ENCODE results near the gene EIF3D. TPM values are rescaled to one million over a fixed set of nuclear protein-coding genes. Genes with fewer than 3 reads are reported as not detected.

Gene EIF3D
- total RNA-seq, 1 experiment from 2014 or later = 237 TPM

DNA sequence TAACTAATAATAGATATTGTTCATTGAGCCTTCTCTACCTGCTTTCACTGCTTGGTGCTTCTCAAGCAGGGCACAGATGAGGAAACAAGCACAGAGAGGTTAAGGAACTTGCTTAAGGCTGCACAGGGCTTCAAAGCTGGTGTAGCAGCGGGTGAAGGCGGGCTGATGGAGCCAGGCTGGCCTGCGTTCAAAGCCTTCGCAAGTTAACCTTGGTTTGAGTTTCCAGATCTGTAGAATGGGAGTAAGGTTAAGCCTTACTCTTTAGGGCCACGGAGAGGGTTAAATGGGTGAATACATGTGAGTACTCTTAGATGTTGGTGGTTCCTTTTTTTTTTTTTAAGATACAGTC is 36.2 kb upstream of the EIF3D start (continued):
- TF ChIP-seq, protein P1, sequence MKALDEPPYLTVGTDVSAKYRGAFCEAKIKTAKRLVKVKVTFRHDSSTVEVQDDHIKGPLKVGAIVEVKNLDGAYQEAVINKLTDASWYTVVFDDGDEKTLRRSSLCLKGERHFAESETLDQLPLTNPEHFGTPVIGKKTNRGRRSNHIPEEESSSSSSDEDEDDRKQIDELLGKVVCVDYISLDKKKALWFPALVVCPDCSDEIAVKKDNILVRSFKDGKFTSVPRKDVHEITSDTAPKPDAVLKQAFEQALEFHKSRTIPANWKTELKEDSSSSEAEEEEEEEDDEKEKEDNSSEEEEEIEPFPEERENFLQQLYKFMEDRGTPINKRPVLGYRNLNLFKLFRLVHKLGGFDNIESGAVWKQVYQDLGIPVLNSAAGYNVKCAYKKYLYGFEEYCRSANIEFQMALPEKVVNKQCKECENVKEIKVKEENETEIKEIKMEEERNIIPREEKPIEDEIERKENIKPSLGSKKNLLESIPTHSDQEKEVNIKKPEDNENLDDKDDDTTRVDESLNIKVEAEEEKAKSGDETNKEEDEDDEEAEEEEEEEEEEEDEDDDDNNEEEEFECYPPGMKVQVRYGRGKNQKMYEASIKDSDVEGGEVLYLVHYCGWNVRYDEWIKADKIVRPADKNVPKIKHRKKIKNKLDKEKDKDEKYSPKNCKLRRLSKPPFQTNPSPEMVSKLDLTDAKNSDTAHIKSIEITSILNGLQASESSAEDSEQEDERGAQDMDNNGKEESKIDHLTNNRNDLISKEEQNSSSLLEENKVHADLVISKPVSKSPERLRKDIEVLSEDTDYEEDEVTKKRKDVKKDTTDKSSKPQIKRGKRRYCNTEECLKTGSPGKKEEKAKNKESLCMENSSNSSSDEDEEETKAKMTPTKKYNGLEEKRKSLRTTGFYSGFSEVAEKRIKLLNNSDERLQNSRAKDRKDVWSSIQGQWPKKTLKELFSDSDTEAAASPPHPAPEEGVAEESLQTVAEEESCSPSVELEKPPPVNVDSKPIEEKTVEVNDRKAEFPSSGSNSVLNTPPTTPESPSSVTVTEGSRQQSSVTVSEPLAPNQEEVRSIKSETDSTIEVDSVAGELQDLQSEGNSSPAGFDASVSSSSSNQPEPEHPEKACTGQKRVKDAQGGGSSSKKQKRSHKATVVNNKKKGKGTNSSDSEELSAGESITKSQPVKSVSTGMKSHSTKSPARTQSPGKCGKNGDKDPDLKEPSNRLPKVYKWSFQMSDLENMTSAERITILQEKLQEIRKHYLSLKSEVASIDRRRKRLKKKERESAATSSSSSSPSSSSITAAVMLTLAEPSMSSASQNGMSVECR (CRISPR knock-in tag; IDR thresholded peaks at IDR 0.05; ENCODE audit: borderline replicate concordance) = no peak
- TF ChIP-seq ZNF671 (CRISPR knock-in tag; IDR thresholded peaks at IDR 0.05) (no peak), JAZF1 (CRISPR knock-in tag; IDR thresholded peaks at IDR 0.05) (no peak)
- TF ChIP-seq, protein P2, sequence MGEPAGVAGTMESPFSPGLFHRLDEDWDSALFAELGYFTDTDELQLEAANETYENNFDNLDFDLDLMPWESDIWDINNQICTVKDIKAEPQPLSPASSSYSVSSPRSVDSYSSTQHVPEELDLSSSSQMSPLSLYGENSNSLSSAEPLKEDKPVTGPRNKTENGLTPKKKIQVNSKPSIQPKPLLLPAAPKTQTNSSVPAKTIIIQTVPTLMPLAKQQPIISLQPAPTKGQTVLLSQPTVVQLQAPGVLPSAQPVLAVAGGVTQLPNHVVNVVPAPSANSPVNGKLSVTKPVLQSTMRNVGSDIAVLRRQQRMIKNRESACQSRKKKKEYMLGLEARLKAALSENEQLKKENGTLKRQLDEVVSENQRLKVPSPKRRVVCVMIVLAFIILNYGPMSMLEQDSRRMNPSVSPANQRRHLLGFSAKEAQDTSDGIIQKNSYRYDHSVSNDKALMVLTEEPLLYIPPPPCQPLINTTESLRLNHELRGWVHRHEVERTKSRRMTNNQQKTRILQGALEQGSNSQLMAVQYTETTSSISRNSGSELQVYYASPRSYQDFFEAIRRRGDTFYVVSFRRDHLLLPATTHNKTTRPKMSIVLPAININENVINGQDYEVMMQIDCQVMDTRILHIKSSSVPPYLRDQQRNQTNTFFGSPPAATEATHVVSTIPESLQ (CRISPR knock-in tag; IDR thresholded peaks at IDR 0.05) = no peak
- TF ChIP-seq, protein P3, sequence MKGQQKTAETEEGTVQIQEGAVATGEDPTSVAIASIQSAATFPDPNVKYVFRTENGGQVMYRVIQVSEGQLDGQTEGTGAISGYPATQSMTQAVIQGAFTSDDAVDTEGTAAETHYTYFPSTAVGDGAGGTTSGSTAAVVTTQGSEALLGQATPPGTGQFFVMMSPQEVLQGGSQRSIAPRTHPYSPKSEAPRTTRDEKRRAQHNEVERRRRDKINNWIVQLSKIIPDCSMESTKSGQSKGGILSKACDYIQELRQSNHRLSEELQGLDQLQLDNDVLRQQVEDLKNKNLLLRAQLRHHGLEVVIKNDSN (CRISPR knock-in tag; IDR thresholded peaks at IDR 0.05) = no peak
- TF ChIP-seq, protein P4, sequence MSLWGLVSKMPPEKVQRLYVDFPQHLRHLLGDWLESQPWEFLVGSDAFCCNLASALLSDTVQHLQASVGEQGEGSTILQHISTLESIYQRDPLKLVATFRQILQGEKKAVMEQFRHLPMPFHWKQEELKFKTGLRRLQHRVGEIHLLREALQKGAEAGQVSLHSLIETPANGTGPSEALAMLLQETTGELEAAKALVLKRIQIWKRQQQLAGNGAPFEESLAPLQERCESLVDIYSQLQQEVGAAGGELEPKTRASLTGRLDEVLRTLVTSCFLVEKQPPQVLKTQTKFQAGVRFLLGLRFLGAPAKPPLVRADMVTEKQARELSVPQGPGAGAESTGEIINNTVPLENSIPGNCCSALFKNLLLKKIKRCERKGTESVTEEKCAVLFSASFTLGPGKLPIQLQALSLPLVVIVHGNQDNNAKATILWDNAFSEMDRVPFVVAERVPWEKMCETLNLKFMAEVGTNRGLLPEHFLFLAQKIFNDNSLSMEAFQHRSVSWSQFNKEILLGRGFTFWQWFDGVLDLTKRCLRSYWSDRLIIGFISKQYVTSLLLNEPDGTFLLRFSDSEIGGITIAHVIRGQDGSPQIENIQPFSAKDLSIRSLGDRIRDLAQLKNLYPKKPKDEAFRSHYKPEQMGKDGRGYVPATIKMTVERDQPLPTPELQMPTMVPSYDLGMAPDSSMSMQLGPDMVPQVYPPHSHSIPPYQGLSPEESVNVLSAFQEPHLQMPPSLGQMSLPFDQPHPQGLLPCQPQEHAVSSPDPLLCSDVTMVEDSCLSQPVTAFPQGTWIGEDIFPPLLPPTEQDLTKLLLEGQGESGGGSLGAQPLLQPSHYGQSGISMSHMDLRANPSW (CRISPR knock-in tag; conservative IDR thresholded peaks at IDR 0.05; ENCODE audit: low read depth) = no peak

DNA sequence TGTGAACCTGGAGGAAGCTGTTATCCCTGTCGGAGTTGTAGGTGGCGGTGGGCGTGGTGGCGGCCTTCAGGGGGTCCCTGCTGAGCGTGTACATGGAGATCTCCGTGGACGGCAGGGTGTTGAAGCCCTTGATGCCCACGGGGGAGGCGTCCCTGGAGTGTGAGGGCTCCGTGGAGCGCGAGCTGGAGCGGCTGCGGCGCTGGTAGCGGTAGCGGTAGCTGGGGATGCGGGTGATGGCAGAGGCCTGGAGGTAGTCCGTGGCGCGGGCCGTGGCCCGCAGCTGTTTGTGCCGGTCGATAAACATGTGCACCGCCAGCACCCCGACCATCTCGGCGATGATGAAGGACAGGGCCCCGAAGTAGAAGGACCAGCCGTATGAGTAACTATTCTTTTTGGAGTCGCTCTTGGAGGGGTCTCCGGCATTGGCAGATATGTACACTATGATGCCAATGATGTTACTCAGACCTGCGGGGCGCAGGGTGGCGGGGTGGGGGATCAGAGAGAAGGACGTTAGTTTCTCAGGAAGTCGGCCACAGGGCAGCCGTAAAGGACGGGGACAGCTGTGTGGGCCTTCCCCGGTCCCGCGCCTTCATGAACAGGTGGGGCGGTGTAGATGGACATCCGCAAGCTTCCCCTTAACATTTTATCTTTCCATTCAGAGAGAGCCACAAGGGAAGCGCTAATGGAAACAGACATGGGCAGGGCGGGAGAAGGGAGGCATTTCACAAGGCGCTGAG is 35.6 kb upstream of the EIF3D start:
- Mint-ChIP-seq H3K27ac (no peak overlapping the region), H3K9me3 (no peaks in the 10 kb centered on the region), H3K4me3 (no peak overlapping the region), H3K36me3 (no peaks in the 10 kb centered on the region), H3K4me1 (peaks cover 34% of the 10 kb centered on the region), H3K27me3 (ENCODE audit: low read depth) (no peaks in the 10 kb centered on the region)
- ChIA-PET POLR2A (no interaction called here), CTCF (no interaction called here)
- DNase-seq (ENCODE audit: low spot score) (no peak), ATAC-seq (no peak)
- TF ChIP-seq ZNF671 (CRISPR knock-in tag; IDR thresholded peaks at IDR 0.05) (no peak), ATF1 (CRISPR knock-in tag; IDR thresholded peaks at IDR 0.05) (no peak), SMAD3 (CRISPR knock-in tag; IDR thresholded peaks at IDR 0.05; ENCODE audit: borderline replicate concordance) (no peak), CBFB (CRISPR knock-in tag; IDR thresholded peaks at IDR 0.05; ENCODE audit: low read depth) (no peak)
- TF ChIP-seq, protein P5, sequence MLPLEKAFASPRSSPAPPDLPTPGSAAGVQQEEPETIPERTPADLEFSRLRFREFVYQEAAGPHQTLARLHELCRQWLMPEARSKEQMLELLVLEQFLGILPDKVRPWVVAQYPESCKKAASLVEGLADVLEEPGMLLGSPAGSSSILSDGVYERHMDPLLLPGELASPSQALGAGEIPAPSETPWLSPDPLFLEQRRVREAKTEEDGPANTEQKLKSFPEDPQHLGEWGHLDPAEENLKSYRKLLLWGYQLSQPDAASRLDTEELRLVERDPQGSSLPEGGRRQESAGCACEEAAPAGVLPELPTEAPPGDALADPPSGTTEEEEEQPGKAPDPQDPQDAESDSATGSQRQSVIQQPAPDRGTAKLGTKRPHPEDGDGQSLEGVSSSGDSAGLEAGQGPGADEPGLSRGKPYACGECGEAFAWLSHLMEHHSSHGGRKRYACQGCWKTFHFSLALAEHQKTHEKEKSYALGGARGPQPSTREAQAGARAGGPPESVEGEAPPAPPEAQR (CRISPR knock-in tag; IDR thresholded peaks at IDR 0.05) = no peak

DNA sequence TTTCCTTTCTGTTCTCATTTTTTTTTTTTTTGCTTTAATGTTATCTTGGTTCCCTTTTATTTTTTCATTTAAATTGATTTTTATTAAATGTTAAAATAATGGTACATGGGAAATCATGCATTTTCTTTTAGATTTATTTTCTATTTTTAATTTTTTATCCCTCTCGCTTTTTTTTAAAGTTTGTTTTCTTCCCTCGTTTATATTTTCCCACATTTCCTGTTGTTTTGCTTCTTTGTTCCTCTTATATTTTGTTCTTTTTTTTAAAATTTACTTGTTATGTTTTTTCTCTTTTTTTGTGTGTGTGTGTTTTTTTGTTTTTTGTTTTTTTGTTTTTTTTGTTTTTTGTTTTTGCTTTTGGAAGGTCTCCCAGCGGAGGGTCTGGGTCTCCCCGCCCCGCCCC is 34.9 kb upstream of the EIF3D start:
- DNase-seq (ENCODE audit: low spot score) (no peak), ATAC-seq (no peak)
- Mint-ChIP-seq H3K27me3 (ENCODE audit: low read depth) (no peaks in the 10 kb centered on the region), H3K4me1 (peaks cover 33% of the 10 kb centered on the region), H3K4me3 (no peak overlapping the region), H3K9me3 (no peaks in the 10 kb centered on the region), H3K36me3 (no peaks in the 10 kb centered on the region), H3K27ac (no peak overlapping the region)
- ChIA-PET CTCF (interaction anchor here (0.6 to 1.8 kb wide), 8 partner anchors 10 to 1043 kb away, joined by 3 to 12 read pairs (median 3); partner anchors contain the start of gene IFT27), POLR2A (no interaction called here)
- TF ChIP-seq CBFB (CRISPR knock-in tag; IDR thresholded peaks at IDR 0.05; ENCODE audit: low read depth) (no peak), TEAD1 (CRISPR knock-in tag; IDR thresholded peaks at IDR 0.05) (no peak), EMX1 (CRISPR knock-in tag; IDR thresholded peaks at IDR 0.05) (no peak), HMGA2 (CRISPR knock-in tag; IDR thresholded peaks at IDR 0.05) (no peak), NR3C1 (CRISPR knock-in tag; conservative IDR thresholded peaks at IDR 0.05; ENCODE audit: low read depth) (no peak), TP53 (CRISPR knock-in tag; IDR thresholded peaks at IDR 0.05) (no peak), NR1H2 (CRISPR knock-in tag; IDR thresholded peaks at IDR 0.05) (no peak), CREB1 (CRISPR knock-in tag; IDR thresholded peaks at IDR 0.05) (no peak), IRF2 (CRISPR knock-in tag; IDR thresholded peaks at IDR 0.05; ENCODE audit: borderline replicate concordance, low read depth) (no peak), MXD4 (CRISPR knock-in tag; IDR thresholded peaks at IDR 0.05; ENCODE audit: borderline replicate concordance) (no peak), ETV6 (CRISPR knock-in tag; IDR thresholded peaks at IDR 0.05) (no peak)
- TF ChIP-seq, protein P6, sequence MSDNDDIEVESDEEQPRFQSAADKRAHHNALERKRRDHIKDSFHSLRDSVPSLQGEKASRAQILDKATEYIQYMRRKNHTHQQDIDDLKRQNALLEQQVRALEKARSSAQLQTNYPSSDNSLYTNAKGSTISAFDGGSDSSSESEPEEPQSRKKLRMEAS (CRISPR knock-in tag; IDR thresholded peaks at IDR 0.05) = no peak
- TF ChIP-seq, protein P7, sequence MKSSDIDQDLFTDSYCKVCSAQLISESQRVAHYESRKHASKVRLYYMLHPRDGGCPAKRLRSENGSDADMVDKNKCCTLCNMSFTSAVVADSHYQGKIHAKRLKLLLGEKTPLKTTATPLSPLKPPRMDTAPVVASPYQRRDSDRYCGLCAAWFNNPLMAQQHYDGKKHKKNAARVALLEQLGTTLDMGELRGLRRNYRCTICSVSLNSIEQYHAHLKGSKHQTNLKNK (CRISPR knock-in tag; IDR thresholded peaks at IDR 0.05) = no peak

Measured in WTC11 (cell line).